Epidermal melanocyte (primary cell): ENCODE measurements around the gene PCDHA2.
"Not testable (repeated sequence)": the region's sequence is repeated elsewhere in the genome, so short reads cannot be mapped to it uniquely, and the experiment has no call there.

Experiments used
- DNase-seq: peaks from one replicate; pipeline ENCODE4 v3.0.0; 2011; ENCODE audit warnings: low spot score; ENCODE audit not compliant: insufficient read length

Gene PCDHA2

DNA sequence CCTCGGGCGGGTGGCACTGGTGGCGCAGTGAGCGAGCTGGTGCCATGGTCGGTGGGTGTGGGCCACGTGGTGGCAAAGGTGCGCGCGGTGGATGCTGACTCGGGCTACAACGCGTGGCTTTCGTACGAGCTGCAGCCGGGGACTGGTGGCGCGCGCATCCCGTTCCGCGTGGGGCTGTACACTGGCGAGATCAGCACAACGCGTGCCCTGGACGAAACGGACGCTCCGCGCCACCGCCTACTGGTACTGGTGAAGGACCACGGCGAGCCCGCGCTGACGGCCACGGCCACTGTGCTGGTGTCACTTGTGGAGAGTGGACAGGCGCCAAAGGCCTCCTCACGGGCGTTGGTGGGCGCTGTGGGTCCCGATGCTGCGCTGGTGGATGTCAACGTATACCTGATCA lies 14.2 kb downstream of the PCDHA2 start:
- no peak for DNase-seq

DNA sequence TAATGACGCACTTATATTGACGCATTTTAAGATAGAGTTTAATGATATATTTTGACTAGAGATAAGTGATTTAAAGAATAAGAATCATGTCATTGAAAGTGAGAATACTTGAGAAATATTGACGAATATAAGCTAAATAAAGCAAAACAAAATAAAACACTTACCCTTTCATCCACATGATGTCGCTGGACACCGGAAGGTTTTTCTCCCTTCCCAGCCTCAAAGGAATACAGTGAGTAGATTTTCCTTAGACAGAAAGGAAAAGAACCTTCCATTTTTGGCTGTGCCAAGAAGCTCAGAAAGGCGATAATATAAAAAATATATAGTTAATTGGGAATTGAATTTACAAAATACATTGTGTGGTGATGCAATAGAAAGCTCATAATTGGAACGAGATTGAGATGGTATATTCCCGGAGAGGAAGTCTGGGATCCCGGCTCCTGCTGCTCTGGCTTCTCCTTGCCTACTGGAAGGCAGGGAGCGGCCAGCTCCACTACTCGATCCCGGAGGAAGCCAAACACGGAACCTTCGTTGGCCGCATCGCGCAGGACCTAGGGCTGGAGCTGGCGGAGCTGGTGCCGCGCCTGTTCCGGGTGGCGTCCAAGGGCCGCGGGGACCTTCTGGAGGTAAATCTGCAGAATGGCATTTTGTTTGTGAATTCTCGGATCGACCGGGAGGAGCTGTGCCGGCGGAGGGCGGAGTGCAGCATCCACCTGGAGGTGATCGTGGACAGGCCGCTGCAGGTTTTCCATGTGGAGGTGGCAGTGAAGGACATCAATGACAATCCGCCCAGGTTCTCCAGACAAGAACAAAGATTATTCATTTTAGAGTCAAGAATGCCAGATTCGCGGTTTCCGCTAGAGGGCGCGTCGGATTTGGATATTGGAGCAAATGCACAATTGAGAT lies 27.0 kb downstream of the PCDHA2 start, which contains the start of gene PCDHA5:
Gene PCDHA5 (plus strand): TSS at position 239 of the 906 bp plus-strand sequence.
- DNase-seq, result no peak

DNA sequence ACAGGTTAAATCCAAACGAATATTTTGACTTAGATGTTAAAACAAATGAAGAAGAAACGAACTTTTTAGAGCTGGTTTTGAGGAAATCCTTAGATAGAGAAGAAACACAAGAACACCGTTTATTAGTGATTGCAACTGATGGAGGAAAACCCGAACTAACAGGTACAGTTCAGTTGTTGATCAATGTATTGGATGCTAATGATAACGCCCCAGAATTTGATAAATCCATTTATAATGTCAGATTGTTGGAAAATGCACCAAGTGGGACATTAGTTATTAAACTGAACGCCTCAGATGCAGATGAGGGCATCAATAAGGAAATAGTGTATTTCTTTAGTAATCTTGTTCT lies 27.6 kb downstream of the PCDHA2 start:
- no peak for DNase-seq

DNA sequence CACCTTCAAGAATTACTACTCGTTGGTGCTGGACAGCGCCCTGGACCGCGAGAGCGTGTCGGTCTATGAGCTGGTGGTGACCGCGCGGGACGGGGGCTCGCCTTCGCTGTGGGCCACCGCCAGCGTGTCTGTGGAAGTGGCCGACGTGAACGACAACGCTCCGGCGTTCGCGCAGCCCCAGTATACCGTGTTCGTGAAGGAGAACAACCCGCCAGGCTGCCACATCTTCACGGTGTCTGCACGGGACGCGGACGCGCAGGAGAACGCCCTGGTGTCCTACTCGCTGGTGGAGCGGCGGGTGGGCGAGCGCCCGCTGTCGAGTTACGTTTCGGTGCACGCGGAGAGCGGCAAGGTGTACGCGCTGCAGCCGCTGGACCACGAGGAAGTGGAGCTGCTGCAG lies 28.3 kb downstream of the PCDHA2 start:
- not testable (repeated sequence) for DNase-seq

DNA sequence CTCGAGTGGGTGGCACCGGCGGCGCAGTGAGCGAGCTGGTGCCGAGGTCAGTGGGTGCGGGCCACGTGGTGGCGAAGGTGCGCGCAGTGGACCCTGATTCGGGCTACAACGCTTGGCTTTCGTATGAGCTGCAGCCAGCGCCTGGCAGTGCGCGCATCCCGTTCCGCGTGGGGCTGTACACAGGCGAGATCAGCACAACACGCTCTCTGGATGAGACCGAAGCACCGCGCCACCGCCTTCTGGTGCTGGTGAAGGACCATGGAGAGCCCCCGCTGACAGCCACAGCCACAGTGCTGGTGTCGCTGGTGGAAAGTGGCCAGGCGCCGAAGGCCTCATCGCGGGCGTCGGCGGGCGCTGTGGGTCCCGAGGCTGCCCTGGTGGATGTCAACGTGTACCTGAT lies 28.8 kb downstream of the PCDHA2 start:
- no peak for DNase-seq

DNA sequence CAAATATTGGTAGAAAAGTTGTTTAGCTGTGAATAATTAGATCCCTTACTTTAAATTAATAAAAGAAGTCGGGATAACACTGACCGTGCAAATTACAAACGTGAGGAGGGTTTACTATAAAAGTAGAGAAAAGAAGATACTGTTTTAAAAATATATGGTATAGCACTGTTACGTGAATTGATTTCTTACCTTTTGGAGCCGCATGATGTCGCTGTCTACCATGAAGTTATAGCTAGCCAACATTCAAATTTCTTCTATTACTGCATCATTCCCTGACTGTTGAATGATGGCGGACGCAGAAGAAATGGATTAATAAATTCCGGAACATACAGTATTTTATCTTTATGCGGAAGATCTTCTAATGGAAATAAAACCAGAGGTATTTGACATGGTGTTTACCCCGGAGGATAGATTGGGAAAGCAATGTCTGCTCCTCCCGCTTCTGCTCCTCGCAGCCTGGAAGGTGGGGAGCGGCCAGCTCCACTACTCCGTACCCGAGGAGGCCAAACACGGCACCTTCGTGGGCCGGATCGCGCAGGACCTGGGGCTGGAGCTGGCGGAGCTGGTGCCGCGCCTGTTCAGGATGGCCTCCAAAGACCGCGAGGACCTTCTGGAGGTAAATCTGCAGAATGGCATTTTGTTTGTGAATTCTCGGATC lies 33.2 kb downstream of the PCDHA2 start, which contains the start of gene PCDHA6:
Gene PCDHA6 (plus strand): TSS at position 257 of the 658 bp plus-strand sequence. CDS start 132 bp downstream, at position 389.
- DNase-seq, result no peak

DNA sequence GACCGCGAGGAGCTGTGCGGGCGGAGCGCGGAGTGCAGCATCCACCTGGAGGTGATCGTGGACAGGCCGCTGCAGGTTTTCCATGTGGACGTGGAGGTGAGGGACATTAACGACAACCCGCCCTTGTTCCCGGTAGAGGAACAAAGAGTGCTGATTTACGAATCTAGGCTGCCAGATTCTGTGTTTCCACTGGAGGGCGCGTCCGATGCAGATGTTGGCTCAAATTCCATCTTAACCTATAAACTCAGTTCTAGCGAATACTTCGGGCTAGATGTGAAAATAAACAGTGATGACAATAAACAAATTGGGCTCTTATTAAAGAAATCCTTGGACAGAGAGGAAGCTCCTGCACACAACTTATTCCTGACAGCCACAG lies 33.7 kb downstream of the PCDHA2 start:
- no peak for DNase-seq

DNA sequence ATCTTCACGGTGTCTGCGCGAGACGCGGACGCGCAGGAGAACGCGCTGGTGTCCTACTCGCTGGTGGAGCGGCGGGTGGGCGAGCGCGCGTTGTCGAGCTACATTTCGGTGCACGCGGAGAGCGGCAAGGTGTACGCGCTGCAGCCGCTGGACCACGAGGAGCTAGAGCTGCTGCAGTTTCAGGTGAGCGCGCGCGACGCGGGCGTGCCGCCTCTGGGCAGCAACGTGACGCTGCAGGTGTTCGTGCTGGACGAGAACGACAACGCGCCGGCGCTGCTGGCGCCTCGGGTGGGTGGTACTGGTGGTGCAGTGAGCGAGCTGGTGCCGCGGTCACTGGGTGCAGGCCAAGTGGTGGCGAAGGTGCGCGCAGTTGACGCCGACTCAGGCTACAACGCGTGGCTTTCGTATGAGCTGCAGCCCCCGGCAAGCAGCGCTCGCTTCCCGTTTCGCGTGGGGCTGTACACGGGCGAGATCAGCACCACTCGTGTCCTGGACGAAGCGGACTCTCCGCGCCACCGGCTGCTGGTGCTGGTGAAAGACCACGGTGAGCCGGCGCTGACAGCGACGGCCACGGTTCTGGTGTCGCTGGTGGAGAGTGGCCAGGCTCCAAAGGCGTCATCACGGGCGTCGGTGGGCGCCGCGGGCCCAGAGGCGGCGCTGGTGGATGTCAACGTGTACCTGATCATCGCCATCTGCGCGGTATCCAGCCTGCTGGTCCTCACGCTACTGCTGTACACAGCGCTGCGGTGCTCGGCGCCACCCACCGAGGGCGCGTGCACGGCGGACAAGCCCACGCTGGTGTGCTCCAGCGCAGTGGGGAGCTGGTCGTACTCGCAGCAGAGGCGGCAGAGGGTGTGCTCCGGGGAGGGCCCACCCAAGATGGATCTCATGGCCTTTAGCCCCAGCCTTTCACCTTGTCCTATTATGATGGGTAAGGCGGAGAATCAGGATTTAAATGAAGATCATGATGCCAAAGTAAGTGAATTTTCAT lies 35.2 kb downstream of the PCDHA2 start:
- not testable (repeated sequence) for DNase-seq

DNA sequence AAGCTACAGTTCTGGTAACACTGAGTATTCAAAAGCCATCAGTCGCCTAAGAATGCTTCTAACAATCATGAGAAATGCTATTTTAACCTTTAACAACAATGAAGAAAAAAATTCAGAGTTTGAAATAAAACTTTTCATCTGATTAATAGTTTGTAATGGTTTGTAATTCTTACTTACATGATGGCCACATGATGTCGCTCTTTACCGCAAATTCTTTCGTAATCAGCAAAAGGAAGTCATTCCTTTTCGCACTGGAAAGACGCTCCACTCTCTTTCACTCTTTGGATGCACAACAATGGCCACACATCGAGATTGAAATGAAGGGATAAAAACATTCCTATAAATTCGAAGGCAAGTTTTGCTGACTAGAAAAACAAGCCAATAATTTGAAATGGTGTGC lies 39.3 kb downstream of the PCDHA2 start, which contains the start of gene PCDHA7:
Gene PCDHA7 (plus strand): TSS at position 277 of the 400 bp plus-strand sequence. CDS start 115 bp downstream, at position 392.
- DNase-seq, result no peak

DNA sequence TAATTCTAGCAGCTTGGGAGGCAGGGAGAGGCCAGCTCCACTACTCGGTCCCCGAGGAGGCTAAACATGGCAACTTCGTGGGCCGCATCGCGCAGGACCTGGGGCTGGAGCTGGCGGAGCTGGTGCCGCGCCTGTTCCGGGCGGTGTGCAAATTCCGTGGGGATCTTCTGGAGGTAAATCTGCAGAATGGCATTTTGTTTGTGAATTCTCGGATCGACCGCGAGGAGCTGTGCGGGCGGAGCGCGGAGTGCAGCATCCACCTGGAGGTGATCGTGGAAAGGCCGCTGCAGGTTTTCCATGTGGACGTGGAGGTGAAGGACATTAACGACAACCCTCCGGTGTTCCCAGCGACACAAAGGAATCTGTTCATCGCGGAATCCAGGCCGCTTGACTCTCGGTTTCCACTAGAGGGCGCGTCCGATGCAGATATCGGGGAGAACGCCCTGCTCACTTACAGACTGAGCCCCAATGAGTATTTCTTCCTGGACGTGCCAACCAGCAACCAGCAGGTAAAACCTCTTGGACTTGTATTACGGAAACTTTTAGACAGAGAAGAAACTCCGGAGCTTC lies 39.9 kb downstream of the PCDHA2 start:
- DNase-seq, result not testable (repeated sequence)

DNA sequence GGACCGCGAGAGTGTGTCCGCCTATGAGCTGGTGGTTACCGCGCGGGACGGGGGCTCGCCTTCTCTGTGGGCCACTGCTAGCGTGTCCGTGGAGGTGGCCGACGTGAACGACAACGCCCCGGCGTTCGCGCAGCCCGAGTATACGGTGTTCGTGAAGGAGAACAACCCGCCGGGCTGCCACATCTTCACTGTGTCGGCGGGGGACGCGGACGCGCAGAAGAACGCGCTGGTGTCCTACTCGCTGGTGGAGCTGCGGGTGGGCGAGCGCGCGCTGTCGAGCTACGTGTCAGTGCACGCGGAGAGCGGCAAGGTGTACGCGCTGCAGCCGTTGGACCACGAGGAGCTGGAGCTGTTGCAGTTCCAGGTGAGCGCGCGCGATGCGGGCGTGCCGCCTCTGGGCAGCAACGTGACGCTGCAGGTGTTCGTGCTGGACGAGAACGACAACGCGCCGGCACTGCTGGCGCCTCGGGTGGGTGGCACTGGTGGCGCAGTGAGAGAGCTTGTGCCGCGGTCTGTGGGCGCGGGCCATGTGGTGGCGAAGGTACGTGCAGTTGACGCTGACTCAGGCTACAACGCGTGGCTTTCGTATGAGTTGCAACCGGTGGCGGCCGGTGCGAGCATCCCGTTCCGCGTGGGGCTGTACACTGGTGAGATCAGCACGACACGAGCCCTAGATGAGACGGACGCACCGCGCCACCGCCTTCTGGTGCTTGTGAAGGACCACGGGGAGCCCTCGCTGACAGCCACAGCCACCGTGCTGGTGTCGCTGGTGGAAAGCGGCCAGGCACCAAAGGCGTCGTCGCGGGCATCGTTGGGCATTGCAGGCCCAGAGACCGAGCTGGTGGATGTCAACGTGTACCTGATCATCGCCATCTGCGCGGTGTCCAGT lies 41.2 kb downstream of the PCDHA2 start:
- DNase-seq, result no peak

DNA sequence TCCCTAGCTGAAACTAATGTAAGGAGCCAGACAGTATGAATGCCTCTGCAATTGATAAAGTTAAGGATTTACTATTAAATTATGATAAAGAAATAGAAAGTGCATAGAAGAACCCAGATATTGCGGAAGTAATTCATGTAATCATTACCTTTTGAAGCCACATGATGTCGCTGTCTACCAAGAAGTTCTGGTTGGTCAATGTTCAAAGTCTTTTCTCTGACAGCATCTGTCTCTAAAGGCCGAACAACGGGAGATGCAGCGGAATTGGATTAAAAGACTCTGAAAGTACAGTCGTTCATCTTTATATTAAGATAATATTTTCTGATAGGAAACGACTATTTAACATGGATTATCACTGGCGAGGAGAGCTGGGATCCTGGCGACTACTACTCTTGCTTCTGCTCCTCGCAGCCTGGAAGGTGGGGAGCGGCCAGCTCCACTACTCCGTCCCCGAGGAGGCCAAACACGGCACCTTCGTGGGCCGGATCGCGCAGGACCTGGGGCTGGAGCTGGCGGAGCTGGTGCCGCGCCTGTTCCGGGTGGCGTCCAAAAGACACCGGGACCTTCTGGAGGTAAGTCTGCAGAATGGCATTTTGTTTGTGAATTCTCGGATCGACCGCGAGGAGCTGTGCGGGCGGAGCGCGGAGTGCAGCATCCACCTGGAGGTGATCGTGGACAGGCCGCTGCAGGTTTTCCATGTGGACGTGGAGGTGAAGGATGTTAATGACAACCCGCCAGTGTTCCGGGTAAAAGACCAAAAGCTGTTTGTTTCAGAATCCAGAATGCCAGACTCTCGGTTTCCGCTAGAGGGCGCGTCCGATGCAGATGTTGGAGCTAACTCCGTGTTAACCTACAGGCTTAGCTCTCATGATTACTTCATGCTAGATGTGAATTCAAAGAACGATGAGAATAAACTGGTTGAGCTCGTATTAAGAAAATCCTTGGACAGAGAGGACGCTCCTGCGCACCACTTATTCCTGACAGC lies 46.6 kb downstream of the PCDHA2 start, which contains the start of gene PCDHA8:
Gene PCDHA8 (plus strand): TSS at position 210 of the 985 bp plus-strand sequence. CDS start 135 bp downstream, at position 345.
- no peak for DNase-seq

DNA sequence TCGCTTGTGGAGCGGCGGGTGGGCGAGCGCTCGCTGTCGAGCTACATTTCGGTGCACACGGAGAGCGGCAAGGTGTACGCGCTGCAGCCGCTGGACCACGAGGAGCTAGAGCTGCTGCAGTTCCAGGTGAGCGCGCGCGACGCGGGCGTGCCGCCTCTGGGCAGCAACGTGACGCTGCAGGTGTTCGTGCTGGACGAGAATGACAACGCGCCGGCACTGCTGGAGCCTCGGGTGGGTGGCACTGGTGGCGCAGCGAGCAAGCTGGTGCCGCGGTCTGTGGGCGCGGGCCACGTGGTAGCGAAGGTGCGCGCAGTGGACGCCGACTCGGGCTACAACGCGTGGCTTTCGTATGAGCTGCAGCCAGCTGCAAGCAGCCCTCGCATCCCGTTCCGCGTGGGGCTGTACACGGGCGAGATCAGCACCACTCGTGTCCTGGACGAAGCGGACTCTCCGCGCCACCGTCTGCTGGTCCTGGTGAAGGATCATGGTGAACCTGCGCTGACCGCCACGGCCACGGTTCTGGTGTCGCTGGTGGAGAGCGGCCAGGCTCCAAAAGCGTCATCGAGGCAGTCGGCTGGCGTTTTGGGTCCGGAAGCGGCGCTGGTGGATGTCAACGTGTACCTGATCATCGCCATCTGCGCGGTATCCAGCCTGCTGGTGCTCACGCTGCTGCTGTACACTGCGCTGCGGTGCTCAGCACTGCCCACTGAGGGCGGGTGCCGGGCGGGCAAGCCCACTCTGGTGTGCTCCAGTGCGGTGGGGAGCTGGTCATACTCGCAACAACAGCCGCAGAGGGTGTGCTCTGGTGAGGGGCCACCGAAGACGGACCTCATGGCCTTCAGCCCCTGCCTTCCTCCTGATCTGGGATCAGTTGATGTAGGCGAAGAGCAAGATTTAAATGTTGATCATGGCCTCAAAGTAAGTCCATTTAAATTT lies 48.4 kb downstream of the PCDHA2 start:
- no peak for DNase-seq
